GM12874 (cell line): ENCODE results near the gene LRMDA.

ENCODE experiments used
- TF ChIP-seq, protein P1 (sequence below): IDR thresholded peaks from 2 replicates; pipeline ENCODE4 v1.5.1; 2011; ENCODE audit warnings: low read depth, mild to moderate bottlenecking, control low read depth, low read length, moderate library complexity; ENCODE audit not compliant: insufficient read depth

The LRMDA gene

GRCh38 chr10:76073524-76073923, 642.1 kb downstream of the LRMDA start:
- TF ChIP-seq, protein P1, sequence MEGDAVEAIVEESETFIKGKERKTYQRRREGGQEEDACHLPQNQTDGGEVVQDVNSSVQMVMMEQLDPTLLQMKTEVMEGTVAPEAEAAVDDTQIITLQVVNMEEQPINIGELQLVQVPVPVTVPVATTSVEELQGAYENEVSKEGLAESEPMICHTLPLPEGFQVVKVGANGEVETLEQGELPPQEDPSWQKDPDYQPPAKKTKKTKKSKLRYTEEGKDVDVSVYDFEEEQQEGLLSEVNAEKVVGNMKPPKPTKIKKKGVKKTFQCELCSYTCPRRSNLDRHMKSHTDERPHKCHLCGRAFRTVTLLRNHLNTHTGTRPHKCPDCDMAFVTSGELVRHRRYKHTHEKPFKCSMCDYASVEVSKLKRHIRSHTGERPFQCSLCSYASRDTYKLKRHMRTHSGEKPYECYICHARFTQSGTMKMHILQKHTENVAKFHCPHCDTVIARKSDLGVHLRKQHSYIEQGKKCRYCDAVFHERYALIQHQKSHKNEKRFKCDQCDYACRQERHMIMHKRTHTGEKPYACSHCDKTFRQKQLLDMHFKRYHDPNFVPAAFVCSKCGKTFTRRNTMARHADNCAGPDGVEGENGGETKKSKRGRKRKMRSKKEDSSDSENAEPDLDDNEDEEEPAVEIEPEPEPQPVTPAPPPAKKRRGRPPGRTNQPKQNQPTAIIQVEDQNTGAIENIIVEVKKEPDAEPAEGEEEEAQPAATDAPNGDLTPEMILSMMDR: no peak

- TF ChIP-seq, protein P1: no peak
Measured at GRCh38 chr10:76074659-76075058, 643.2 kb downstream of the LRMDA start.

- TF ChIP-seq, protein P1: no peak
Measured at GRCh38 chr10:76080451-76080850, 649.0 kb downstream of the LRMDA start.

GRCh38 chr10:76080991-76081390, 649.6 kb downstream of the LRMDA start:
- TF ChIP-seq, protein P1: no peak

GRCh38 chr10:76082232-76082631, 650.8 kb downstream of the LRMDA start:
- TF ChIP-seq, protein P1: no peak

DNA sequence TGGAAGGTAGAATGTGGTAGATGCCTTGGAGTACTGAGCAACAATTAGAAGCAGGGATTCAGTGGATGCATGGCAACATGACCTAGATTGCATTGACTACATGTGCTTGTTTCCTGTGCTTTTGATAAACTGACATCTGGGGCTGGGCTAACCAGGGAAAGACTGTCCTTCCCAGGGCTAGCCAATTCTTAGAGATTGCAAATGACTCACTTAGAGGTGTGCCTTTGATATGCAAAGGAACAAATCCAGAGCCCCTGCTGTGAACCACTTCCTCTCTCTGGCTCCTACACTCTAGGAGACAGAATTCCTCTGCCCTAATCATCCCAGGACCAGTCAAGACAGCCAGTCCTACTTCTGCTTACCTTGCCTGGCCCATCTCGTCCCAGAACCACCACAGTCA, 651.5 kb downstream of the LRMDA start:
- TF ChIP-seq, protein P1: no peak

DNA sequence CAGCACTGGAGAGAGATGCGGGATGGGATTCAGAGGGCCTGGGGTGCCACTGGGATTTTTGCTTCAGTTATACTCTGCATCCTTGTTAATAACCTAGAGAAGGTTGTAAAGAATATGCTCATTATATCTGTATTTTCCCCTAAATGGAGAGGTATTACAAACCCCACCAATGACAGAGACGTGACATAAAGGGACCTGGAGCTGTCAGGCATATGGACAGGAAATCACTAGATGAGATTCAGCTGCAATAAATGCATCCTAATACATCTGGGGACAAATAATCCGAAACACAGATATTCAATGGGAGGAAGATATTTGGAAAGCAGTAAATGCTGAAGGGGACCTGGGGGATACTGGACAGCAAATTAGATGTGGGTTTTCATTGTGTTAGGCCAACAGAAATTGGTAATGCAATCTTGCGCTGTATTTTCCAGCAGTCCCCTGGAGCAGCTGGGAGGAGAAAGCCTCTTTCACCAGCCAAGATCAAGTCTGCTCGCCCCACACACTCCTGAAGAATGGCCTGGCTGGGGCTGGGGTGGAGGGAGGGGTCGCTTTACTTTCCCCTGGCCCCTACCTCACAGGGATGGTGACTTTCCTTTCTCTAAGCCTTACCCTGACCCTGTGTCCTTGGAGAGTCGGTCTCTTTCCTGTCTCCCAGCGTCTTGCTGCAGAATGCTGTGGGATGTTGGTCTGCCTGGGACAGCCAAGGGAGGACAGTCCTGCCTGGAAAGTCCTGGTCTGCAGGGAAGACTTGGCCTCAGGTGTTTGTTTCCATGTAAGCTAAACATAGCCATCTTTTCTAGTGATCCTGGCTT, 653.8 kb downstream of the LRMDA start:
- TF ChIP-seq, protein P1: no peak

DNA sequence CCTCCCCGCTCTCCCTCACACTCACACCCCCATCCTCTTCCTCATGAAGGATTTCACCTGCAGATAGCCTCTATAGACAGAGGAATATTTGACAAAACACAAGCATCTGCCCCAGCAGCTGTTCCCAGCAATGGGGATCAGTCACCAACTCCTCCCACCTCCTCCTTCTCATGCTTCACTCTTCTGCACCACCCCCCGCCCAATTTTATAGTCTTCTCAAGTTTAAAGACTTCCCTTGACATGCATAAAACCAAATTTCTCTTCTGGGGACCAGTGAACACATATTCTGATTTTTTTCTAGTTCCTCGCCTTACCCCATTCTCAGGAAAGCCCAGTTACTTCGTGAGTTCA, 654.4 kb downstream of the LRMDA start:
- TF ChIP-seq, protein P1: no peak
